SK-N-SH (cell line): ENCODE measurements around the gene TNXB. TPM values are rescaled to one million over a fixed set of nuclear protein-coding genes. Genes with fewer than 3 reads are reported as not detected.

ENCODE experiments used
- CHD2 ChIP-seq: fragments of 150-350 bp; IDR thresholded peaks from 2 replicates; pipeline ENCODE4 v1.6.1; 2018; ENCODE audit warnings: low read length; ENCODE audit not compliant: partially characterized antibody
- CTCF ChIP-seq: fragments of 200-600 bp; sonication (generic); IDR thresholded peaks from 2 replicates; pipeline ENCODE4 v1.6.1; 2017; ENCODE audit warnings: antibody characterized with exemption, mild to moderate bottlenecking, moderate library complexity
- ELF1 ChIP-seq: IDR thresholded peaks from 2 replicates; pipeline ENCODE4 v1.4.0; 2012
- EP300 ChIP-seq, 2 experiments: IDR thresholded peaks; 2 replicates each; pipeline versions ENCODE4 v1.4.0 to v1.6.1; 2012; ENCODE audit warnings: borderline replicate concordance in 1 of 2, low read depth in 1 of 2, low read length in 1 of 2
- EZH2phosphoT487 ChIP-seq: fragments of 200-600 bp; sonication (generic); IDR thresholded peaks from 2 replicates; pipeline ENCODE4 v1.6.1; 2017; ENCODE audit warnings: low read depth, mixed run types, mild to moderate bottlenecking, antibody characterized with exemption, moderate library complexity, borderline replicate concordance
- FOXJ3 ChIP-seq: sonication (generic); formaldehyde crosslinking; IDR thresholded peaks from 2 replicates; pipeline ENCODE4 v1.5.1; 2020; ENCODE audit warnings: mild to moderate bottlenecking, missing genetic modification reagents
- FOXM1 ChIP-seq: IDR thresholded peaks from 2 replicates; pipeline ENCODE4 v1.4.0; 2012; ENCODE audit warnings: low read depth, mild to moderate bottlenecking
- IRF3 ChIP-seq: fragments of 150-350 bp; IDR thresholded peaks from 2 replicates; pipeline ENCODE4 v1.6.1; 2016; ENCODE audit warnings: mild to moderate bottlenecking, low read depth, low read length
- MEF2A ChIP-seq: IDR thresholded peaks from 2 replicates; pipeline ENCODE4 v1.4.0; 2012; ENCODE audit warnings: low read depth, borderline replicate concordance
- NFIC ChIP-seq: IDR thresholded peaks from 2 replicates; pipeline ENCODE4 v1.4.0; 2012; ENCODE audit warnings: borderline replicate concordance
- RAD21 ChIP-seq: IDR thresholded peaks from 2 replicates; pipeline ENCODE4 v1.6.1; 2012; ENCODE audit warnings: mild to moderate bottlenecking, low read length
- RCOR1 ChIP-seq: fragments of 150-350 bp; IDR thresholded peaks from 2 replicates; pipeline ENCODE4 v1.6.1; 2017; ENCODE audit warnings: antibody characterized with exemption, low read length
- REST ChIP-seq: IDR thresholded peaks from 2 replicates; pipeline ENCODE4 v1.6.1; 2012; ENCODE audit warnings: mild to moderate bottlenecking, low read depth, low read length, moderate library complexity
- SIN3A ChIP-seq: IDR thresholded peaks from 2 replicates; pipeline ENCODE4 v1.6.1; 2012; ENCODE audit warnings: low read depth, mild to moderate bottlenecking, low read length, moderate library complexity, borderline replicate concordance
- TEAD4 ChIP-seq: IDR thresholded peaks from 2 replicates; pipeline ENCODE4 v1.4.0; 2012; ENCODE audit warnings: mild to moderate bottlenecking, borderline replicate concordance; ENCODE audit not compliant: insufficient read depth
- USF1 ChIP-seq: IDR thresholded peaks from 2 replicates; pipeline ENCODE4 v1.4.0; 2012; ENCODE audit warnings: low read depth, borderline replicate concordance
- YY1 ChIP-seq: IDR thresholded peaks from 2 replicates; pipeline ENCODE4 v1.4.0; 2012; ENCODE audit warnings: low read depth, mild to moderate bottlenecking
- polyA plus RNA-seq, 3 experiments: library from polyadenylated mRNA; depleted of rRNA; stranded (reverse); fragments of >200 nt; gene quantifications; 2 replicates each; pipeline ENCODE4 v1.2.3, GENCODE V29; 2012

TNXB gene
- polyA plus RNA-seq, 1 of the 3 experiments (the other 2 are of a cell fraction) = 0.48 TPM

GRCh38 chr6:32081168-32081990, 27.8 kb downstream of the TNXB start (continued):
- TF ChIP-seq EZH2phosphoT487 (no peak), IRF3 (no peak), CHD2 (no peak), SIN3A (no peak), CTCF (no peak), TEAD4 (no peak), EP300 (IDR thresholded peaks at IDR 0.05; ENCODE audit: borderline replicate concordance in 1 of 2, low read depth in 1 of 2, low read length in 1 of 2) (peak in 1 of 2 experiments; percentile 55; a peak in 1 of 4 replicates), ELF1 (no peak), NFIC (peak; percentile 89), MEF2A (no peak), RAD21 (no peak), USF1 (no peak), RCOR1 (no peak), FOXJ3 (CRISPR knock-in tag) (no peak), FOXM1 (no peak), YY1 (peak; percentile 59; the same call in 1 of the 2 replicates), REST (no peak)
